ENCODE data around the gene MRPL14.
A peak's percentile ranks its signal among the peaks of the same experiment; 100 is the strongest.
"Not testable (repeated sequence)": the region's sequence is repeated elsewhere in the genome, so short reads cannot be mapped to it uniquely, and the experiment has no call there.

The MRPL14 gene

GRCh38 chr6:44096612-44097011, 30.6 kb downstream of the MRPL14 start:
- DNase-seq = peak; percentile 76

DNA sequence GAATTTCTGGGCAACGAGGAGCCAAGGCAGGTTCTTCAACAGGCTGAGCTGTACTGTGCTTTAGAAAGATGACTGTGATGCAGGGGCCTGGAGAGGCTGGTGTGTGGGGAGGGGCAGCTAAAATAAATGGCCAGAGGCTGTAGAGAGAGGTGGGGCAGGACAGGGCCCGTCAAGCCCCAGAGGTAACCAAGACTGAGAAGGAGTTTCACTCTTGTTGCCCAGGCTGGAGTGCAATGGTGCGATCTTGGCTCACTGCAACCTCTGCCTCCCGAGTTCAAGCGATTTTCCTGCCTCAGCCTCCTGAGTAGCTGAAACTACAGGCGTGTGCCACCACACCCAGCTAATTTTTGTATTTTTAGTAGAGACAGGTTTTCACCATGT, 32.0 kb downstream of the MRPL14 start:
- not testable (repeated sequence) for DNase-seq

DNA sequence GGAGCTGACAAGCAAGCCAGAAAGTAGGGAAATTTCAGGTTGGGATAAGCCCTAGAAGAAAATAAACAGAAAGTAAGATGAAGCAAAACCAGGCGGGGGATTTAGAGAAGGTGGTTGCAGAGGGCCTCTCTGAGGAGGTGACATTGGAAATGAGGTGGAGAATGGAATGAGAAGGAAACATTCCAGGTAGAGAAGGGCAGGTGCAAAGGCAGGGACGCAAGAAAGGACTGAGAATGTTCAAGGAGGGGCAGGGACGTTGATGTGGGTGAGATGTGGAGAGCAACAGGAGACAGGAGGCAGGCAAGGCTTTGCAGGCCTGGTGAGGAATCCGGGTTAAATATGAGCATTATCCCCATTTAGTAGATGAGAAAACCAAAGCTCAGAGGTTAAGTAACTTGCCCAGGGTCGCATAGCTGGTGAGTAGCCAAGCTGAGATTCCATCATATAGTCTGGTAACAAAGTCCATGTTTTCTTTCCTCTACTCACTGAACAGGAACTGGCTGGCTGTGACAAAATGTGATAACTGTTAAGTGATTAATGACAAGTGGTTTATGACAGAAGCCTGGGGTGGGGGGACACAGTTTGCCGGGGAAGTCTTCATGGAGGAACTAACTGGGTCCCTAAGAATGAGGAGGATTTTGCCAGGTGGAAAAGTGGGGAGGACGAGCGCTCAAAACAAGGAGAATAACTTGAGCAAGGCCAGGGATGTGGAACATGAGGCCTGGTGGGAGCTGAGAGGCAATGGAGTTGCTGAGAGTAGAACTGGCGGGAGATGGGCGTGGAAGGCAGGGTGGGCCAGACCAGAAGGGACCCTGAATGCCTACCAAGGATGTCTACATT, 32.6 kb downstream of the MRPL14 start:
- DNase-seq = no peak

GRCh38 chr6:44093750-44094402, 33.4 kb downstream of the MRPL14 start:
- no peak for DNase-seq

GRCh38 chr6:44093066-44093465, 34.2 kb downstream of the MRPL14 start:
- no peak for DNase-seq

GRCh38 chr6:44091981-44092884, 35.0 kb downstream of the MRPL14 start:
- DNase-seq = no peak

DNA sequence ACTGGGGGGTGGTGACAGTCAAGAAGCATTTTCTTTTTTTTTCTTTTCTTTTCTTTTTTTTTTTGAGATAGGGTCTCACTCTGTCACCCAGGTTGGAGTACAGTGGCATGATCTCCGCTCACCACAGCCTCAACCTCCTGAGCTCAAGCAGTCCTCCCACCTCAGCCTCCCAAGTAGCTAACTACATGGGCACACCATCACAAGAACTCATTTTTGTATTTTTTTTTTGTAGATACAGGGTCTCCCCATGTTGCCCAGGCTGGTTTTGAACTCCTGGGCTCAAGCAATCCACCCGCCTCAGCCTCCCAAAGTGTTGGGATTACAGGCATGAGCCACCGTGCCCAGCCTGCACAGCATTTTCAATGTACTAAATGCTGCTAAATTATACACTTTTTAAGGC, 35.9 kb downstream of the MRPL14 start:
- DNase-seq = not testable (repeated sequence)

GRCh38 chr6:44090465-44090864, 36.8 kb downstream of the MRPL14 start:
- no peak for DNase-seq

DNA sequence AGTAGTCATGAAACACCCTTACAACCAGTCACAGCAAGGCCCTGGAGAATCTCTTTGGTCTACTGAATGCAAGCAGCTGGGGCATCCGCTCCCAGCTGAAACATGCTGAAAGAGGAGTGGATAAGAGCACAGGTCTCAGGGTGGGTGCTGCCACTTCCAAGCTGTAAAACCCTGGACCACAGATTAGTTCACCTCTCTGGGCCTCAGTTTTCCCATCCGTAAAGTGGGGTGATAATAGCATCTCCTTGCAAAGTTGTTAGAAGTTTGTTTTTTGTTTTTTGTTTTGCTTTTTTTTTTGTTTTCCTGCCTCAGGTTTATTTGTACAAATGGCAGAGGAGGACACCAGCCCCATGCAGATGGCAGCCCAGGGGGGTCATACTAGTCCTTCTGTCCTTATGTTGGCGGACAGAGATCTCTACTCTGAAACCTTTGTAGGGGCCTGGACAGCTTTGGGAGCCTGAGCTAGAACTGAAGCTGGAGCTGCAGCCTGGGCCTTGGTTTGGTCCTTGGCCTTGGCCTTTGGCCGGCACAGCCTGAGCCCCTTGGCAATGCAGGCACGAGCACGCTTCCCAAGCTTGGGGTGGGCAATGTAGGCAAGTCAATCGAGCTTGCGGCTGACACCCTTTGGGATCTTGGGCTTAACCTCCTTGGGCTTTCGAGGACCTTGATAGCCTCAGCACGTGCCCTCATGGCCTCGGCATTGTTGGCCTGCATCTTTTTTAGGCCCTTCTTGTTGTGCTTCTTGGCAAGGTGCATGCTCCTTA, 38.2 kb downstream of the MRPL14 start:
- no peak for DNase-seq

DNA sequence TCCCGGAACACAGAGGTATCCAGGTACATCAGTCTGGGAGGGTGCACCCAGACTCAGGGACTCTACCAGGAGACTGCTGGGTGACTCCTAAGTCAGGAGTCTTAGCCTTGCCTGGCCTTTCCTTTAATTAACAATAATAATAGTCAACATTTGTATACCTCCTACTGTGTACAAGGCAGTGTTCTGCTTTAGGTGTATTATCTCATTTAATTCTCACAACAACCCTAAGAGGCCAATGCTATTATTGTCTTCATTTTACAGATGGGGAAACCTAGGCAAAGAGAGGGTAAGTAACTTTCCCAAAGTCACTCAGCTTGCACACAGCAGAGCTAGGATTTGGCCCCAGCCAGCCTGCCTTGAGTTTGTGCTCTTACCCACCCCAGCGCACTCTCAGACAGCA, 39.6 kb downstream of the MRPL14 start:
- no peak for DNase-seq

GRCh38 chr6:44086931-44087574, 40.2 kb downstream of the MRPL14 start:
- no peak for DNase-seq

DNA sequence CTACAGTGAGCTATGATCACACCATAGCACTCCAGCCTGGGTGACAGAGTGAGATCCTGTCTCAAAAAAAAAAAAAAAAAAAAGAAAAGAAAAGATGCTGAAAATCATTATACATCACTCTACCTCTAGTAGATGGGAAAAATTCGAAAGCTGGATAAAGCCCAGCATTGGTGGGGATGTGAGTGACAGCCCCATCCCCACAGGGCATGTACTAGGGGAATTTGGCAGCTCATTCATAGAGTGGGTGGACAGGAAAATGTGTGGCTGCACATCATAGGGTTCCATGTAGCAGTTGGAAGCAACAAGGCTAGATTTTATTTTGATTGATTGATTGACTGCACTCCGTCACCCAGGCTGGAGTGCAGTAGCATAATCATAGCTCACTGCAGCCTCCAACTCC, 42.0 kb downstream of the MRPL14 start:
- no peak for DNase-seq

- no peak for DNase-seq
These were observed 42.8 kb downstream of the MRPL14 start for GRCh38 chr6:44084231-44085014.

DNA sequence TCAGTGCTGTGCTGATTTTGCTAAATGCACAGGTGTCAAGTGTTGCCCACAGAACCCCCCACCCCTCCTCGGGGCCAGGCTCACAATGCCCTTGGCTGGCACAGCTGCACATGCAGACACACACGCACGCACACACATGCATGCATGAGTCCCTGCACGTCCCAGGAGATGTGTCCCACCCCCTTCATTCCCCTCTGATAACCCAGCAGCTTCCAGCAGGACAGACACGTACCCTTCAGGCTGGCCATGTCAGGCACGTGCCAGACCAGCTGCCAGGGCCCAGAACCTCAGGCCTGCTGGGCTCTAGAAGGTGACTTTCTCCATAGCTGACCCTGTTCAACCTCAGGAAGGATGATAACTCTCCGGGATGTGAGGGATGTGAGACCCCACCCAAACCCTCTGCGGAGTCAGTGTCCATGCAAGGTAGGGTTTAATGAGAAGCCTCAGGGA, 44.4 kb downstream of the MRPL14 start:
- no peak for DNase-seq

- no peak for DNase-seq
These were observed 45.5 kb downstream of the MRPL14 start for GRCh38 chr6:44081753-44082152.

DNA sequence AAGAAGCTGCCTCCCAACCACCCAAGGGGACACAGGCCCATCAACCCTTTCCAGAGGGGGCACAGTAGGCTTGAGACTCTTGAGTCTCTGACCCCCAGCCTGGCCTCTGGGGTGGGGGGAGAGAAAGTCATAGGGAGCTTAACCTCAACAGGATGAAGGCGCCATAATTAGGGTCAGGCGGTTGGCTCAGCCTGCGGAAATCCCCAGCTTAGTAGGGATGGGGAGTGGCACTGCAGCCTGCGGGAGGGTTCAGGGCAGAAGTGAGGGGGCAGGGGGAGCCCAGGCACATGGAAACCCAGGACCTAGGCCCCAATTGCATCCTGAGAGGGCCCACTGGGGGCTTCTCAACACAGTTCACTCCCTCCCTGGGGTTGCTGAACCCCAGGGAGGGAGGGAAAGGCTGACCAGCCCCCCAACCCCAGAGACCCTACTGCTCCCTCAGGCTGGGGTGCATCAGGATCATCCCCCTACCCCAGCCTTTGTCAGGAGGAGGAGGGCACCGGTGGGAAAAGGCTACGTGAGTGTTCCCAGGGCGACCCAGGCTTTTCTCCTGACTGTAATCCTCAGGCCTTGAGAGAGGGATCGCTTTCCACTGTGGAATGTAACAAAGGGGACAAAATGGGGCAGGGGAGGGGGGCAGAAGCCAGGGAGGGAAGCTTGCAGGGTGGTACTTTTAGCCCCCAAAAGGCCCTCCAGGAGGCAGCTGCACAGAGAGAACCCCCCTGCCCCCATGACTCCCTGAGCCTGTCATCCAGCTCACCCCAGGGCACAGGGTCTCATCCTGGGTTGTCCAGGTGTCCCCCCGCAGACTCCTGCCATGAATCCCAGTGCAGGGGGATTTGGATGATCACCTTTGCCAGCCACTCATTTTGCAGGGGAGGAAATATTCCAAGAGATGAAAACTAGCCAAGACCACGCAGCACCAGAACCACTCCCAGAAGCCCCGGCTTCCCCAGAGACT, 46.4 kb downstream of the MRPL14 start:
- no peak for DNase-seq

GRCh38 chr6:44079672-44080071, 47.6 kb downstream of the MRPL14 start:
- no peak for DNase-seq

DNA sequence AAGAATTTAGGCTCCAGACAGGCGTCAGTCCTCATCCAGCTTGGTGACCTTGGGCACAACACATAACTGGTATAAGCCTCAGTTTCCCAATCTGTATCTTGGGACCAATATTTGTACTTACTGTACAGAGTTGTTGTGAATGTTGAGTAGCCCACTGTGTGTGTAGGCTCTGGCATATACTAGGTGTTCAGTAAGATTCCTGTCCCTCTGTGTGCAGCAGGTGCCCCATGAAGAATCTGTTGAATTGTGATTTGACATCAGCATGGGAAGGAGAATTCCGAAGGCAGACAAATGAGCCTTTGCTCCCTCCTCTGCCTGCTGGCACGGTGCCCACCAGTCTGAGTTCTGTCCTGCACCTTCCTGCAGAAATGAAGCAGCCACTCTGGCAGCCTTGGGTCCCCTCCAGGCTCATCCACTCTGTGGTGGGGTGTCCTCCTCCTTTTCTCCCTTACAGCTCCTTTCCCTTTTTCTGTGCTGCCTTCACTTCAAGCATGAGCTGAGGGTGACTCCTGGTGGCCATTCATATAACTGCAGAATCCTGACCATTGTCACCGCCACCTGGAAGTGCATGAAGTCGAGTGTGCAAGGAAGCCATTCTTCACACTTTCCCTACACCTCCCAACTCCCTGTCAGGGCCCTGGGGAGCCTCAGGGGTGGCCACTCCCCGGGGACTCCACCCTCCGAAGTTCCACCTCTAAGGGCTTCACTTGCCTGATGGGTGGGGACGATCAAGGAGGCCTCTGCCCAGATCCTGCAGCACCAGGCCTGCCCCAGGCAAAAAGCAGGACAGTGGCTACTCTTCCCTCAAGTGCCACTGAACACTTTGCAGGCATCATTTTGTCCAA, 48.2 kb downstream of the MRPL14 start:
- peak; percentile 91 for DNase-seq

Measured in retina (tissue), 1 donor.